Nephron progenitor cell (in vitro differentiated cells): ENCODE data around the gene TOP1.

Source experiments
- DNase-seq: peaks from one replicate; pipeline ENCODE4 v3.0.0; 2021
- H3K27ac Mint-ChIP-seq: 2 replicates; pipeline ENCODE4 v1.8.0; 2021; ENCODE audit warnings: mild to moderate bottlenecking, moderate library complexity, mixed read lengths
- H3K27me3 Mint-ChIP-seq: 2 replicates; pipeline ENCODE4 v1.8.0; 2021; ENCODE audit warnings: mild to moderate bottlenecking, low read depth, mixed read lengths; ENCODE audit not compliant: poor library complexity
- H3K36me3 Mint-ChIP-seq: 2 replicates; pipeline ENCODE4 v1.8.0; 2021; ENCODE audit warnings: low read depth, mixed read lengths
- H3K4me1 Mint-ChIP-seq: 2 replicates; pipeline ENCODE4 v1.8.0; 2021; ENCODE audit warnings: mixed read lengths
- H3K4me3 Mint-ChIP-seq: 2 replicates; pipeline ENCODE4 v1.8.0; 2021; ENCODE audit warnings: mild to moderate bottlenecking, moderate library complexity, mixed read lengths
- H3K9me3 Mint-ChIP-seq: 2 replicates; pipeline ENCODE4 v1.8.0; 2021; ENCODE audit warnings: mild to moderate bottlenecking, moderate library complexity, mixed read lengths
- CTCF ChIP-seq: fragments of 200-600 bp; sonication (generic); IDR thresholded peaks from 2 replicates; pipeline ENCODE4 v1.5.0; 2021; ENCODE audit warnings: antibody characterized with exemption

The TOP1 gene

GRCh38 chr20:41041693-41042092 is 13.1 kb downstream of the TOP1 start:
- TF ChIP-seq CTCF, result no peak
- Mint-ChIP-seq H3K9me3 (peaks cover 4% of the 10 kb centered on the region), H3K4me3 (peak overlapping the region; percentile 23), H3K4me1 (peaks cover 74% of the 10 kb centered on the region), H3K27me3 (peaks cover 3% of the 10 kb centered on the region), H3K36me3 (peaks cover 66% of the 10 kb centered on the region), H3K27ac (no peak overlapping the region)
- no peak for DNase-seq

- TF ChIP-seq CTCF, result no peak
- Mint-ChIP-seq H3K36me3 (peaks cover 38% of the 10 kb centered on the region), H3K27me3 (peaks cover 3% of the 10 kb centered on the region), H3K4me1 (peaks cover 88% of the 10 kb centered on the region), H3K27ac (peak overlapping the region; percentile 87), H3K9me3 (no peaks in the 10 kb centered on the region), H3K4me3 (peak overlapping the region; percentile 10)
- DNase-seq, result peak; percentile 12
Observed at GRCh38 chr20:41044409-41045062, 15.9 kb downstream of the TOP1 start.

- no peak overlapping the region for H3K27ac Mint-ChIP-seq
- no peak for DNase-seq
- H3K4me1 Mint-ChIP-seq, result peaks cover 93% of the 10 kb centered on the region
- no peaks in the 10 kb centered on the region for H3K9me3 Mint-ChIP-seq
- no peaks in the 10 kb centered on the region for H3K27me3 Mint-ChIP-seq
- TF ChIP-seq CTCF, result no peak
- no peak overlapping the region for H3K4me3 Mint-ChIP-seq
- peaks cover 28% of the 10 kb centered on the region for H3K36me3 Mint-ChIP-seq
Observed at GRCh38 chr20:41045671-41046070, 17.0 kb downstream of the TOP1 start.

- Mint-ChIP-seq H3K27ac (peak overlapping the region; percentile 33), H3K4me1 (peaks cover 99% of the 10 kb centered on the region), H3K36me3 (peaks cover 21% of the 10 kb centered on the region), H3K9me3 (no peaks in the 10 kb centered on the region), H3K27me3 (no peaks in the 10 kb centered on the region), H3K4me3 (peak overlapping the region; percentile 24)
- no peak for DNase-seq
- TF ChIP-seq CTCF, result no peak
Observed at GRCh38 chr20:41046716-41047115, 18.1 kb downstream of the TOP1 start.

- TF ChIP-seq CTCF, result no peak
- peak overlapping the region; percentile 65 for H3K4me3 Mint-ChIP-seq
Observed at GRCh38 chr20:41047279-41047974, 18.8 kb downstream of the TOP1 start.

GRCh38 chr20:41047975-41048305 is 19.3 kb downstream of the TOP1 start:
- DNase-seq, result no peak
- H3K4me1 Mint-ChIP-seq, result peaks cover 99% of the 10 kb centered on the region

More at GRCh38 chr20:41047279-41047974, 18.8 kb downstream of the TOP1 start:
- H3K9me3 Mint-ChIP-seq, result no peaks in the 10 kb centered on the region
- peak overlapping the region; percentile 40 for H3K27ac Mint-ChIP-seq
- DNase-seq, result no peak
- H3K4me1 Mint-ChIP-seq, result peaks cover 99% of the 10 kb centered on the region
- no peaks in the 10 kb centered on the region for H3K27me3 Mint-ChIP-seq
- peaks cover 18% of the 10 kb centered on the region for H3K36me3 Mint-ChIP-seq

More at GRCh38 chr20:41047975-41048305, 19.3 kb downstream of the TOP1 start:
- Mint-ChIP-seq H3K27ac (peak overlapping the region; percentile 40), H3K36me3 (peaks cover 14% of the 10 kb centered on the region), H3K9me3 (peaks cover under 1% of the 10 kb centered on the region), H3K27me3 (peaks cover under 1% of the 10 kb centered on the region), H3K4me3 (peak overlapping the region; percentile 65)
- TF ChIP-seq CTCF, result no peak
